Skeletal muscle satellite cell (primary cell): ENCODE results near the gene RNF225. TPM values are rescaled to one million over a fixed set of nuclear protein-coding genes. Genes with fewer than 3 reads are reported as not detected.
A peak's percentile ranks its signal among the peaks of the same experiment; 100 is the strongest.
"Not testable (repeated sequence)": the region's sequence is repeated elsewhere in the genome, so short reads cannot be mapped to it uniquely, and the experiment has no call there.

ENCODE experiments used
- H3K27me3 ChIP-seq: 2 replicates; pipeline ENCODE4 v1.7.0; 2013; ENCODE audit warnings: low read length; ENCODE audit not compliant: control insufficient read depth, insufficient read depth
- H3K36me3 ChIP-seq: 2 replicates; pipeline ENCODE4 v1.7.0; 2013; ENCODE audit warnings: mild to moderate bottlenecking, control low read depth, low read length; ENCODE audit not compliant: insufficient read depth
- H3K4me1 ChIP-seq: 2 replicates; pipeline ENCODE4 v1.7.0; 2013; ENCODE audit warnings: low read length; ENCODE audit not compliant: control insufficient read depth, insufficient read depth
- H3K4me2 ChIP-seq: 2 replicates; pipeline ENCODE4 v1.7.0; 2013; ENCODE audit warnings: mild to moderate bottlenecking, low read length
- H3K4me3 ChIP-seq: 2 replicates; pipeline ENCODE4 v1.7.0; 2013; ENCODE audit warnings: low read length
- H3K9ac ChIP-seq: 2 replicates; pipeline ENCODE4 v1.7.0; 2013; ENCODE audit warnings: mild to moderate bottlenecking, low read depth, low read length, moderate library complexity
- H3K9me3 ChIP-seq: replicated peaks from 2 replicates; pipeline ENCODE4 v1.7.0; 2013; ENCODE audit warnings: mild to moderate bottlenecking, control low read depth, low read length
- total RNA-seq: library from RNA; depleted of rRNA; stranded (reverse); fragments of >200 nt; gene quantifications from 2 replicates; pipeline ENCODE4 v1.2.3, GENCODE V29; 2012; rRNA removed

RNF225 gene
- 0.66 and 0.76 TPM in 2 replicates for total RNA-seq

DNA sequence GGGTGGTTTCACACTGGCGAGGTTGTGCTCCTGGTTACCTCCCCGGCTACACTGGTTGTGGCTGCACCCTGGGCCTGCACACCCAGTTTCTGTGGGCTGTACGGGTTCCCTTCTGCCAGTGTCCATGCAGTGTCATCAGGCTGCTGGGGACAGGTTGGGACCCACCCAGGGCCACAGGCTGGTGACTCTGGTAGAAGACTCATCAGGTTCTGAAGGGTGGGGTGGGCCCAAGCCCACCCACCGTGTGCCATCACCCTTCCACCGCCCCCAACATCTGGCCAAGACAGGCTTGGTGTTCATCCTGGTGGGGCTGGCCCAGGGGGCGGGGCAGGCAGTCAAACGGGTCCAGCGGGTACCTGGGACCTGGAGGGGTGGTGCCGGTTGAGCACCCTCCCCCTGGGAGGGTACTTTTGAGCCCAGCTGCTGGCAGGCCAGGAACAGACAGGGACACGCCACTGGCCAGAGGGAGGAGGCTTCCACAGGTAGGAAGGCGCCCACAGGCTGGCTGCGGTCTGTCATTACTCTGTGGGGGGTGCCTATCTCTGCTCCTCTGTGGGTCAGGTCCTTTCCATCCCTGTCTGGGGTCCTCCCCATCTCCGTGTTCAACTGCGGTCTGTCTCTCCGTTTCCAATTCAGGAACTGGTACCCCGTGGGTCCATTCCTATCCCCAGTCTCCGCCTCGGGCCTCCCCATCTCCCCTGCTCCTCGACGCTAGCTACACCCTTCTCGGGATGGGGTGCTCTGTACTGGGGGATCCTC lies at the start of gene RNF225:
TSS of gene RNF225 (plus strand) at position 437 of the 759 bp plus-strand sequence. CDS start 434 bp downstream, outside the sequence.
- H3K9me3 ChIP-seq = no peaks in the 10 kb centered on the region
- peaks cover 45% of the 10 kb centered on the region for H3K36me3 ChIP-seq
- H3K4me2 ChIP-seq = peak within 1 kb of the TSS; percentile 25
- H3K4me1 ChIP-seq = peaks cover 6% of the 10 kb centered on the region
- no peaks in the 10 kb centered on the region for H3K27me3 ChIP-seq
- no peak within 1 kb of the TSS for H3K9ac ChIP-seq
- no peak within 1 kb of the TSS for H3K4me3 ChIP-seq

DNA sequence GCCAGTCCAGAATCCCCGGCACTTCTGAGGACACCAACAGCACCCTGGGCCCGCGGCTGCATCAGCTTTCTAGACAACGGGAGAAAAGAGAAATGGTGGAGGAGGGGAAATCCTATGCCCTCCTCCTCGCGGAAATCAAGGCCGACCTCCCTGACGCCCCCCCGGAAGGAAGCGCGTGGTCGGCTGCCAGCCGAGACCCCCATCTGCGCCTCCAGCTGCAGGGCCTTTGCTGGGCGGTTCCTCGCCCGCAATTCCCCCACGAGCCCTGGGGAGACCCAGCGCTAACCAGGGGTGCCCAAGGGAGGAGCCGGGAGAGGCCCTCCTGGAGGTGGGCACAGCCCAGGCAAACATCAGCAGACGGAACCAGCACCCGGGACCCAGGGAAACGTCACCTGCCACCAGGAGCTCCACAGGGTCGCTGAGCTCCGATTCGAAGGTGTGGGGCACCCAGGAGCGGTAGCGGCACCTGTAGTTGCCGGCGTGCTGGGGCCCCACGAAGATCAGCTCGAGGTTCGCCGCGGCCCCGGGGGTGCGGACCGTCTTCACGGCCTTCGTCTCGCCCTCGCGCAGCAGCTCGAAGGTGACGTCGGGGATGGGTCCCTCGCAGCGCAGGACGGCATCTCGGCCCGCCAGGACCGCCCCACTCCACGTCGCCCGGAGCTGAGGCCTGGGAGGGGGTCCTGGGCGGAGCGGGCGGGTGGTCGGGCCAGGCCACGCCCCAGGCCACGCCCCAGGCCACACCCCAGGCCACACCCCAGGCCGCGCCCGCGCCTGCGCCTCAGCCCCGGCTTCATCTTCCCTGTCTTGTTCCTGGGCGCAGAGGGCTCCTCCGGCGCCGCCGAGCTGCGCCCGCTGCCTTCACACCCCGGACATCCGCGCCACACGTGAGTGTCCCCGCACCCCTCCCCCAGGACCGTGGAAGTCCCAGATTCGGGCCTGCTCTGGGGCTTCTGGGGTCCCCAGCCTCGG lies 48.2 kb upstream of the RNF225 start:
- peaks cover 11% of the 10 kb centered on the region for H3K36me3 ChIP-seq
- H3K27me3 ChIP-seq = no peaks in the 10 kb centered on the region
- no peaks in the 10 kb centered on the region for H3K9me3 ChIP-seq
- peak overlapping the region; percentile 86 for H3K9ac ChIP-seq
- peak overlapping the region; percentile 98 for H3K4me3 ChIP-seq
- peaks cover 11% of the 10 kb centered on the region for H3K4me1 ChIP-seq
- peak overlapping the region; percentile 93 for H3K4me2 ChIP-seq

GRCh38 chr19:58348080-58348479 lies 47.4 kb upstream of the RNF225 start:
- not testable (repeated sequence) for H3K36me3 ChIP-seq, H3K27me3 ChIP-seq
- peak overlapping the region; percentile 86 for H3K9ac ChIP-seq

DNA sequence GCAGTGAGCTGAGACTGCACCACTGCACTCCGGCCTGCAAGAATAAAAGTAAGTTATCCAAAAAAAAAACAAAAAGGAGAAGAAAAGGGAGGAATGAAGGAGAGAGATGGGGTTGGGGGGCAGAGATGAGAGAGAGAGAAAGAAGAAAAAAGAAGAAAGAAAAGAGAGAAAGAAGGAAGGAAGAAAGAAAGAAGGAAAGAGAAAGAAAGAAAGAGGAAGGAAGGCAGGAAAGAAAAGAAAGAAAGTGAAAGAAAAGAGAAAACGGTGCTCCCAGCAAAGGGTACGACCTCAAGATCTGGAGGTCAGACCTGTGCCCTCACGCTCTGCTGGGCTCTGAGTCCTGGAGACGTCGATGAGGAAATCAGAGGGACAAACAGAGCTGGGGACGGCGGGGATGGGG lies 45.9 kb upstream of the RNF225 start:
- Histone ChIP-seq H3K4me2 (no peak overlapping the region), H3K9ac (no peak overlapping the region), H3K4me3 (no peak overlapping the region)

More at GRCh38 chr19:58348080-58348479, 47.4 kb upstream of the RNF225 start:
- H3K4me1 ChIP-seq = peaks cover 11% of the 10 kb centered on the region
- peak overlapping the region; percentile 93 for H3K4me2 ChIP-seq
- not testable (repeated sequence) for H3K9me3 ChIP-seq
- peak overlapping the region; percentile 98 for H3K4me3 ChIP-seq

GRCh38 chr19:58350001-58350861 lies 45.2 kb upstream of the RNF225 start:
- Histone ChIP-seq H3K4me2 (no peak overlapping the region), H3K4me3 (no peak overlapping the region), H3K9ac (no peak overlapping the region), H3K36me3 (peaks cover 8% of the 10 kb centered on the region), H3K9me3 (no peaks in the 10 kb centered on the region), H3K27me3 (no peaks in the 10 kb centered on the region), H3K4me1 (peaks cover 11% of the 10 kb centered on the region)

More for the DNA sequence above, 45.9 kb upstream of the RNF225 start:
- Histone ChIP-seq H3K9me3 (no peaks in the 10 kb centered on the region), H3K4me1 (peaks cover 11% of the 10 kb centered on the region), H3K27me3 (no peaks in the 10 kb centered on the region), H3K36me3 (peaks cover 8% of the 10 kb centered on the region)

DNA sequence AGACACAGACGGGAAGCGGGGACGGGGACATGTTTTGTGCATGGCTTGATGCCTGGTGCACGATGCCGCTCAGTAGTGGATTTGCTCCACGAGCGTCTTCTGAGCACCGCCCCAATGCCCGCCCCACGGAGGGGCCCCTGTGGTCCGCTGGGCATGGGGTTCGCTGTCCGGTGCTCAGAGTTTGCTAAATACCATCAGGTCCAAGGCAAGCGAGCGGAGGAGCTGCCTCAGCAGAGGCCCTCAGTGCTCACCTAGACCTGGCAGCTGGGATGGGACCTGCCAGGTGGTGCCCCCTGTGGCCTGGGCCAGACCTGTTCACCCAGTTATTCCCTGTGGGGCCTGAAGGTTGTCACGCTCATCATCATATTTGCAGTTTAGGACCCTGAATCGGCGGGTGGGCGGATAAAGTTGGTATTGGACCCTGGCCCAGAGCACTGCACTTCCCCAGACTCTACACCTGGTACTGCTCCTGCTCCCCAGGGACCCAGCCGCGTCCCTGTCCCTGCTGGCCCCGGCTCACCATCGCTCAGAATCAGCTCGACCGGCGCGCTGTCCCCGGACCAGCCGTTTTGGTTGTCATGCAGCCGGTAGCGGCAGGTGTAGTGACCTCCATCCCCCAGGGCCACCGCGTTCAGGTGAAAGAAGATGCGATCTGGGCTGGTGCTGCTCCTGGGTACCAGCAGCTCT lies 44.4 kb upstream of the RNF225 start:
- no peak overlapping the region for H3K4me2 ChIP-seq
- peaks cover 11% of the 10 kb centered on the region for H3K4me1 ChIP-seq
- H3K9me3 ChIP-seq = no peaks in the 10 kb centered on the region
- no peak overlapping the region for H3K4me3 ChIP-seq
- no peaks in the 10 kb centered on the region for H3K27me3 ChIP-seq
- H3K36me3 ChIP-seq = peaks cover 8% of the 10 kb centered on the region
- H3K9ac ChIP-seq = no peak overlapping the region

DNA sequence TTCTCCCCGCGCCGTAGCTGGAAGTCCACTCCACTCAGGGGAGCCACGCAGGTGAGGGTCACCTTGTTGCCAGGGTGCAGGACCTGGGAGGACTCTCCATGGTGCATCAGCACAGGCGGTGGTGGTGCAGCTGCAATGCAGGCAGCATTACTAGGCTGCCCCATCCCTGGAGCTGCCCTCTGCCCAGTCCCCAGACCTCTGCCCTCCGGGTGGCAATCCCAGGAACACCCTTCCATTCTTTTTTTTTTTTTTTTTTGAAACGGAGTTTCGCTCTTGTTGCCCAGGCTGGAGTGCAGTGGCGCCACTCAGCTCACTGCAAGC lies 43.9 kb upstream of the RNF225 start:
- Histone ChIP-seq H3K4me1 (peaks cover 11% of the 10 kb centered on the region), H3K27me3 (no peaks in the 10 kb centered on the region)

DNA sequence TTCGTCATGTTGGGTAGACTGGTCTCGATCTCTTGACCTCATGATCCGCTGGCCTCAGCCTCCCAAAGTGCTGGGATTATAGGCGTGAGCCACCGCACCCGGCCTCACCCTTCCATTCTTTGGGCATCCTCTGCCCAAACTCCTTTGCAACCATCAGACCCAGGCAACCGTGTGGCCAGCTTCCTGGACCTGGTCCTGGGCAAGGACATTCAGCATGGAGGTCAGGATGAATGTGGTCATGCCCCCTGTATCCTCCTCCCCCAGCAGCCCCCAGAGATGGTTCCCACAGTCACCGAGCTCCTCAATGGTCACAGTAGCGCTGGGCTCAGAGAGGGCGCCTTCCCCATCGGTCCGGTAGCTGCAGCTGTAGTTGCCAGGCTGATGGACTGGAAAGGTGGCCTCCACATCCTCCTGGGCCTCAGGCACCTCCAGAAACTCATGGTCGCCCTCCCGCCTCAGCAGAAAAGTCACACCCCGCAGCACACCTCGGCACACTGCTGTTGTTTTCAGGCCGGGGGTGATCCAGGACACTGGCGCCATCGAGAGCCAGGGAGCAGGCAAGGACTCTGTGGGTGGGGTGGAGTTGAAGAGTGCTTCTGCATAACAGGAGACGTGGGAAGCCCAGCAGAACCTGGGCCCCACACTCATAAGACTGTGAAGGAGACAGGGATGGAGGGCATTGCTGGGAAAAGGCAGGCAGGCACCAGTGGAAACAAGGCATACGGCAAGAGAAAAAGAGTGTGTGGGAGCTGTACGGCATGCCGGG lies 43.3 kb upstream of the RNF225 start:
- Histone ChIP-seq H3K9ac (no peak overlapping the region), H3K4me2 (no peak overlapping the region), H3K9me3 (no peaks in the 10 kb centered on the region), H3K4me3 (no peak overlapping the region), H3K4me1 (peaks cover 11% of the 10 kb centered on the region), H3K27me3 (no peaks in the 10 kb centered on the region), H3K36me3 (peaks cover 8% of the 10 kb centered on the region)

More for the DNA sequence above, 43.9 kb upstream of the RNF225 start:
- Histone ChIP-seq H3K4me3 (no peak overlapping the region), H3K9me3 (no peaks in the 10 kb centered on the region), H3K4me2 (no peak overlapping the region), H3K36me3 (peaks cover 8% of the 10 kb centered on the region), H3K9ac (no peak overlapping the region)

DNA sequence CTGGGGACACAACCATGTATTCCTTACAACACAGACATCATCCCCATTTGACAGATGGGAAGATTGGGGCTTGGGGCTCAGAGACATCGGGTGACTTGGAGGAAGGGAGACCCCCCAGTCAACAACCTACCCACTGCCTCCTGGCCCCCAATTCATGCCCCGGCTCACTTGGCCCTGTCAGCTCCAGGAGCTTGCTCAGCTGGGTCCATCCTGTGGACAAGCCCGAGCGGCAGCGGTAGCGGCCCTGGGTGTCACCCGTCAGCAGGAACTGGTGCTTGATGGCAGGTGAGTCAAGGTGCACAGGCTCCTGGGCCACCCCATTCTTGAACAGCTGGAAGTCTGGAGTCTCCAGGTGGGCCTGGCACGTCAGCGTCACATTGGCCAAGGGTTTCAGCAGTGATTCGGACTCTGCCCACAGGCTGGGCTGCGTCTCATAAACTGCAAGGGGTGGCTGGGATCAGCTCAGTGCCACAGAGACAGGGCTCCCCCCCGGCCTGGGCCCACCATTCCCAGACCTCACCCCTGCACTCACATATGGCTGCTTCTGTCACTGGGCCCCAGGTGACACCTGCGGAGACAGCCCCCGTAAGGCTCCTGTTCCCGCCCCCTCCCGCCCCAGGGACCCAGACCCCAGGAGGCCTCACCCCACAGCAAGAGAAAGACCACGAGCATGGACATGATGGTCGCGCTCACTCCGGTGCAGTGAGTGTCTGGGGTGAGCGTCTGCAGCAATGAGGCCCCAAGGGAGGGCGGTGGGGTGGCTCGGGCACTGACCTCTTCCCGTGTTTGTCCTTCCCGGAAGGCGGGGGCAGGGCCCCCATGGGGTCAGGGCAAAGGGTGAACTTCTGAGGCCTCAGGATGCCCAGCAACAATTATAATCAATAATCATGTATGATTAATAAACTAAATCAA lies 42.4 kb upstream of the RNF225 start, which contains the start of gene A1BG:
TSS of gene A1BG (minus strand) at position 733 of the 912 bp plus-strand sequence. CDS start at position 678, 55 bp downstream.
- no peak within 1 kb of the TSS for H3K4me2 ChIP-seq
- H3K27me3 ChIP-seq = no peaks in the 10 kb centered on the region
- no peaks in the 10 kb centered on the region for H3K9me3 ChIP-seq
- peaks cover 8% of the 10 kb centered on the region for H3K36me3 ChIP-seq
- H3K9ac ChIP-seq = no peak within 1 kb of the TSS
- no peak within 1 kb of the TSS for H3K4me3 ChIP-seq
- peaks cover 11% of the 10 kb centered on the region for H3K4me1 ChIP-seq
